Stimulated activated CD4-positive, alpha-beta T cell treated with anti-CD3 and anti-CD28 coated beads, Interleukin-4, amount 100 ng/mL, for 1 hour (primary cell): Measurements from ENCODE around the gene PREX1.
"Not testable (repeated sequence)": the region's sequence is repeated elsewhere in the genome, so short reads cannot be mapped to it uniquely, and the experiment has no call there.

Source experiments
- DNase-seq: peaks from one replicate; pipeline ENCODE4 v3.0.0-alpha.2; 2020

The PREX1 gene

GRCh38 chr20:48790473-48791003 is 37.3 kb downstream of the PREX1 start:
- DNase-seq: no peak

DNA sequence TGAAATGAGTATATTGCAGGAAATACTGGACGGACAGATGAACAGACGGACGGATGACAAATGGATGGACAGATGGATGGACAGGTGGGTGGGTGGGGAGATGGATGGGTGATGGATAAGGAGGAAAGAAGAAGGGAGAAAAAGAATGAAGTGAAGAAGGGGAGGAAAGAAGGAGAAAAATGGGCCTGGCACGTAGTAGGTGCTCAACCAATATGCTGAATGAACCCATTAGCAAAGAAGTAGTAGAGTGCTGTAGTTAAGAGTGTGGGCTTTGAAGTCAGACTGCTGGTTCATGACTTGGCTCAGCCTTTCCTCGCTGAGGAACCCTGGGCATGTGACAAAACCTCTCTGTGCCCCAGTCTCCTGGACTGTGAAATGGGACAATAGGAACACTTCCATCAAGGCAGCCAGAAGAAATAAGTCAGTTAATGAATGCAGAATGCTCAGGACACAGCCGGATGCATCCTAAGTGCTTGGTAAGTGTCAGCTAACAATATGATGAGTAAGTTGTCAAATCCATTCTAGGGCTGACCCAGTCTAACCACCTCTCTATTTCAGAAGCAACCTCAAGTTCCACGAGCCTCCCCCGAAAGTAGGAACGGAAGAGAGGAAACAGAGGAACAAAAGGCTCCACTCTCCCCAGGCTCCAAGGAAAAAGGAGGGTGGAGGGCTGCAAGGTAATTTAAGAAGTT is 37.9 kb downstream of the PREX1 start:
- DNase-seq: no peak

- DNase-seq: no peak
Measured at GRCh38 chr20:48789185-48789668, 38.6 kb downstream of the PREX1 start.

DNA sequence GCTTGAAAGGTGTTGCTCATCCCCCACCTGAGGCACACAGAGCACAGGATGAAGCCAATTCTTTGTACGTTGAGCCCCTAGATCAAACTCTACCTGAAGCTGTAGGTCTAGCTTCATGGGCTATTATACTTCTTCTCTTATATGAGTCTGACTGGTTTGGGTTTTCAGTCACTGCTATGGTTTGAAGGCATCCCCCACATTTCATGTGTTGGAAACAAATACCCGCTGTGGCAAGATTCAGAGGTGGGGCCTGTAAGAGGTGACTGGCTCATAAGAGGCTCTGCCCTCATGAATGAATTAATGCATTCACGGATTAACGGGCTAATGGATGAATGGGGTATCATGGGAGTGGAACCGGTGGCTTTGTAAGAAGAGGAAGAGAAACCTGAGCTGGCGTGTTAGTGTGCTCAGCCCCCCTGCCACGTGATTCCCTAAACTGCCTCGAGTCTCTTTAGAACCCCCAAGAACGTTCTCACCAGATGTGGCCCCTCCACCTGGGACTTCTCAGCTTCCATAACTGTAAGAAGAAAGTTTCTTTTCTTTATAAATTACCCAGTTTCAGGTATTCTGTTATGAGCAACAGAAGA is 39.2 kb downstream of the PREX1 start:
- no peak for DNase-seq

GRCh38 chr20:48787861-48788375 is 39.9 kb downstream of the PREX1 start:
- no peak for DNase-seq

DNA sequence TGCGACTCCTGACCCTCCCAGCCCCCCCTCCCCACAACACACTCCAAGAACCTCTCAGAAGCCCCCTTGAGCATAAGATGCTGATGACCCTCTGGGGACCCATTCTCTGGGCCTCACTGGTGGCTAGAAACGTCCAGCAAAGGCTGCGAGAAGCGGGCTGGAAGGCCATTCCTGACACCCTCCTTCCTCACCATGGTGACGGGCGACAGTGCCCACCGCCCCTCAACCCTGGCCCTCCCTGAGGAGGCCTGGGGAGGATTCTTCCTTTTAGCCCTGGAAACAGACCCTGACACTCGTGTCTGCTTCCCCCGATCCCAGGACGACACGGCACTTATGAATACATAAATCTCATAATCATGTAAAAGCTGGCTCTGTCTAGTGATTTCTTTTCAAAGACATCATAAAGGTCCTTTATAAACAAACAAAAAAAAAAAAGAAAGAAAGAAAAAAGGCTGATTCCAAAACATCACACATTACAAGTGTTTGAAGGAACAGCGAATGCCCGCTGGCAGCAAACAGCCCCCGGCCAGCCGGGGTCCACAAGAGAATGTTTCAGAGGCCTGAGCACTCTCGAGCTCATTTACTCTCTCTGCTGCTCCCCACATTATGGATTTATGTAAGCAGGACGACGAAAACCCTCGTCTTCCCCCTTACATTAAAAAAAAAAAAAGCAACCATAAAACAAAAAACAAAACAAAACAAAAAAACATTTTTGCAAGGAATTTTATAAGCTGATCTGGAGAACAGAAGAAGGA is 40.7 kb downstream of the PREX1 start:
- no peak for DNase-seq

DNA sequence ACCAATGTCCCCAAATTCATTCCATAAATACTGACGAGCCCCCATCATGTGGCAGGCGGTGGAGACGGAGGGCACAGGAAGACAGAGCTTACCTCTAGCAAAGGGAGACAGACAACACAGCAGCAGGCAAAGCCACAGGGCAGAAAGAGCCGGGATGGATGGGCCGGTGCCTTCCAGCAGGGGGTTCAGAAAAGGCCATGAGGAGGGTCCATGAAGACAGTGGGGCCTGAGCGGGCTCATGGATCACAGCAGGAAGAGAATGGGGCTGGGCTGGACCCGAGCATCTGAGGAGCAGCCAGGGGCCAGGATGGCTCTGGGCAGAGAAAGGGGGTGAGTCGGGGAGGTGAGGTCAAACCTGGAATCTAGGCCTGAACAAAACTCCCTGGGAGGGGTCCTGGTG is 42.0 kb downstream of the PREX1 start:
- no peak for DNase-seq

DNA sequence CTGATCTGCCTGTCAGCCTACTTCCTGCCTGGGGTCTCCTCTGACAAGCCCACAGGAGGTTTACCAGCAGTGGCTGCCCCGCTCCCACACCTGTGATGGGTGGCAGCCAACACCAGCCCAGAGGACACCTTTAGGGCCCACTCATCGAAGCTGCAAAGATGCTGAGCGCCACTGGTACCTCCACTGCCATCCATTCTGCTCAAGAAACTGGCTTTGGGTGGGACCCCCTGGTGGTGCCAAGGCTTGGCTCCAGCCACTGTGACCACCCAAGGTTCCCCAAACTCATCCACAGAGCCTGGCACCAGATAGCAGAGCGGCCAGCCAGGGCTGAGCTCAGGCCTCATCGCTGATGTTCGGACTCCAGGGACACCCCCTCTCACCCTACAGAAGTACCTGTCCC is 42.5 kb downstream of the PREX1 start:
- no peak for DNase-seq

GRCh38 chr20:48784273-48784641 is 43.5 kb downstream of the PREX1 start:
- no peak for DNase-seq

- DNase-seq: no peak
Measured at GRCh38 chr20:48783533-48784272, 44.1 kb downstream of the PREX1 start.

GRCh38 chr20:48782901-48783308 is 44.9 kb downstream of the PREX1 start:
- no peak for DNase-seq

GRCh38 chr20:48782053-48782452 is 45.7 kb downstream of the PREX1 start:
- DNase-seq: no peak

DNA sequence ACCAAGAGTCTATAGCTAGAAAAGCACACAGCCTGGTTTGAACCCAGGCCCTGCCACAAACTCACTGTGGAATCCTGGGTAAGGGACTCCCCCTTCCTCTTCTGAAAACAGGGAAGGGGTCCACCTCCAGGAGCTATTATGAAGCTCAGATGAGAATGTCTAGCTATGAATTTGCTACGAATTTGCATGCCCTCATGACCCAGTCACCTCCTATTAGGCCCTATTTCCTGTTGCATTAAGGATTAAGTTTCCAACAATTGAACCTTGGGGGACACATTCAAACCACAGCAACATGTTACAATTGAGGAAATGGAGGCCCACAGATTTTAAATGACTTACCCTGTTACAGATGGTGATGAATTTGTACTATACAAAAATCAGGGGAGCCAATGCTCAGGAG is 46.2 kb downstream of the PREX1 start:
- no peak for DNase-seq

GRCh38 chr20:48779435-48779834 is 48.4 kb downstream of the PREX1 start:
- no peak for DNase-seq

DNA sequence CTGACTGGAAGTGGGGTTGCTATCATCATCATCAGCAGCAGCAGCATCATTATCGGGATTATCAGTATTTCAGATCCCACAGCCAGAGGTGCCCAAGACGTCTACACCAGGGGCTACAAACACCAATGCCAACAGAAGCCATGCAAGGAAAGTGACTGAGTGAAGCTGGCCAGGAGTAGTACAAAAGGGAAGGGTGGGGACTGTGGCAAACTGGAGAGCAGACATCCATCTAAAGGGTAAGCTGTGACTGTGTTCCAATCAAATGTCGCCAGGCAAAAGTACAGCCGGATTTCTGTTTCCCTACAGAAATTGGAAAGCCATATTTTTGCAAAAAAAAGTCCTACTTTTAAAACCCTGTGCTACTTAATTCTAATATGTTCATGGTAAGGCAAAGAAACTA is 50.0 kb downstream of the PREX1 start:
- DNase-seq: no peak

DNA sequence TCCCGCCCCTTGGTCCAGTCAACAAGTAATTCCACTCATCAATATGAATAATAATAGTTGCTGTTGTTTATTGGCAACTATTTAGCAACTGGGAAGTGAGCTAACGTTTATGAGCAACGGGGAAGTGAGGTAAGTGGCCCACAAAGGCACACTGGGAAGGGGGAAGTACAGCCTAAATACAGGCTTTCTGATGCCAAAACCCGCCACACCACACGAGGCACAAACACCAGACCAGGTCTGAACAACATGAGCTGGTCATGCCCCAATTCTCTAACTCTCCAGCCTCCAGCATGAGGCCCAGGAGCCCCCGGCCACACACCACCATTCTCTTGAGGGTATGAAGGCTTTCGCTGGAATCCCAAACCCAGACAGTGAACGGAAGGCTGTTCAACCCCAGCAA is 50.8 kb downstream of the PREX1 start:
- DNase-seq: no peak

- no peak for DNase-seq
Measured at GRCh38 chr20:48776306-48776705, 51.5 kb downstream of the PREX1 start.

DNA sequence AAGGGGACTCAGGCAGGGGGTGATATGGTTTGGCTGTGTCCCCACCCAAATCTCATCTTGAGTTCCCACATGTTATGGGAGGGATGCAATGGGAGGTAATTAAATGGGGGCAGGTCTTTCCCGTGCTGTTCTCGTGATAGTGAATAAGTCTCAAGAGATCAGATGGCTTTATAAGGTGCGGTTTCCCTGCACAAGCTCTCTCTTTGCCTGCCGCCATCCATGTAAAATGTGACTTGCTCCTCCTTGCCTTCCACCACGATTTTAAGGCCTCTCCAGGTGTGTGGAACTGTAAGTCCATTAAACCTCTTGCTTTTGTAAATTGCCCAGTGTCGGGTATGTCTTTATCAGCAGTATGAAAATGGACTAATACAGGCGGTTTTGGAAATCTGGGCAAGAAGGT is 52.3 kb downstream of the PREX1 start:
- not testable (repeated sequence) for DNase-seq

DNA sequence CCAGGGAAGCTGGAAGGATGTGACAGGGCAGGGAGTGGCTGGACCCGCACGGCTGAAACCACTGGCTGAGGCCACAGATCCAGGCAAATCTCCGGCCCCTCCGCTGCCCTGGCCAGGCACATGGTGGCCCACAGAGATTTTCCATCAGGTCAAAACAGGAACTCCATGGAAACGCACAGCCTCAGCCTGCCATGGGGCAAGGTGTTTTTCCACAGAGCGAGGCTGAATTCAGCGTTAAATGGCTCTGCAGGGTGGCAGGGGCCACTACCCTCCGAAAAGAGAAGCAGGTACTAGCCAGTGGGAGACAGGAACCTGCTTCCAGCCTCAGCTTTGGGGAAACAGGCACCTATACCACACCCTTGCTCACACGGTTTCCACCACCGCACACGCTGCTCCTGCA is 53.1 kb downstream of the PREX1 start:
- no peak for DNase-seq

DNA sequence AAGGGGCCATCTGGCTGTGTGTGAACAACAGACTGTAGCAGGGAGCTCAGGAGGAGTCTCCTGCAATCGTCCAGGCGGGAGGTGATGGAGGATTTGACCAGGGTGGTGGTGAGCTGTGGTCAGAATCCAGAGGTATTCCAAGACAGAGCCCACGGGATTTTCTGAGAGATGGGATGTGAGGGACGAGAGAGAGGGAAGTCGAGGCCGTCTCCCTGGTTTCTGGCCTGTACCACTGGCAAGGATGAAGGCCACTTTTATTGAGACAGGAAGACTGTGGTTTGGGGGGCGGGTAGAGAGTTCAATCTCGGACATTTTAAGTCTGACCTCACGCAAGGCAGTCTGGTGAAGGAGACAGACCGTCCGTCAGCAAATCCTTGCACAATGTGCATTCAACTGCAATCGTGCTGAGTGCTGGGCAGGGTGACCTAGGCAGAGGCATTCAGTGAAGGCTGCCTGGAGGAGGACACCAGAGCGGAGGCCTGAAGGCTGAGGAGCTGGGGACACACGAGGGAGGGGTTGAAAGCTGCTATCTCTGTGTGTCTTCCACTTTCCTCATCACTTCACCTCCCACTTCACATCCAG is 53.9 kb downstream of the PREX1 start:
- DNase-seq: no peak

DNA sequence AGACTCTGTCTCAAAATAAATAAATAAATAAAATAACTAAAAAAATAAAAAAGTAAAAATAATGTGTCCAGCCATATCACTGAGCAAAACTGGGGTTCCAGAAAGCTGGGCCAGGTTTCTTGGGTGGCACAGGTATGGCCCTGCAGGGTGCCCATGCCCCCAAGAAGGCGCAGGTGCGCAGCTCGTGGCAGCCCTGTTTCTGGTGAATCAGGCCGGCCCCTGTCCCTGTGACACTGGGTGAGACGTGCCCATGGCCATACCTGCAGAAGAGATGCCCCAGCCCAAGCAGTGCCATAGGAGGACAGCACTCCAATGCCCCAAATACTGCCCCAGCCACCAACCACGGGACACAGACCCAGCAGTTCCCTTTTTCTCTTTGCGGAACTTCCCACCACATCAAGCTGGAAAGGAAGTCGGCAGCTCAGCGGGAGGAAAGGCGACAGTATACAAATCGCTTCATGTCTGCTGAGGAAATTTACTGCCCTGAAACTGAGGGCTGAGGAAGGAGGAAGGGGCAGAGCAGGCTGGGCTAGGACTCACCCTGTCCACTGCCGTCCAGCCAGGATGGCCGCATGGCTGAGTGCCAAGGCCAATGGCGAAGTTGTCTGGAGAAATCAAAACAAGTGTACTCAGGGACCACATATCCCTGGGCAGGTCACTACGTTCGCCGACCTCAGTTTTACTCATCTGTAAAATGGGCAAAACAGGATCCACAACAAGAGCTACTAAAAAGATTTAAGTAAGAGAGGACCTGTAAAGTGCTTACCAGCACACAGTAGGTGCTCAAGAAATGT is 55.4 kb downstream of the PREX1 start:
- no peak for DNase-seq

DNA sequence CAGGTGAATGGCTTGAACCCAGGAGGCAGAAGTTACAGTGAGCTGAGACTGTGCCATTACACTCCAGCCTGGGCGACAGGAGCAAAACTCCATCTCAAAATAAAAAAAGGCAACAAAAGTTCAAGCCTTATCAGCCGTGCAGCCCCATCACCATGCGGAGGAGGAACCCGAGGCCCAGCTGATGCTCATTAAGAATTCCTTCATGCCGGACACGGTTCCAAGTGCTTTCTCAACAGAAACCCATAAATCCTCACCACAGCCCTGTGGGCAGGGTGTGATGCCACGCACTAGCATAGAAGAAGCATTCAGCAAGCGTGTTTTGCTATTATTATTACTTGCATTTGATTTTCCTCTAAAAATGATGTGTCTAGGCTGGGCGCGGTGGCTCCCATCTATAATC is 56.3 kb downstream of the PREX1 start:
- DNase-seq: no peak
